NT2/D1 (cell line): Measurements from ENCODE around the gene CRISPLD2.

Experiments
- SUZ12 ChIP-seq: IDR thresholded peaks from 2 replicates; pipeline ENCODE4 v1.6.1; 2011; ENCODE audit not compliant: insufficient read length, insufficient read depth; ENCODE audit errors: extremely low read depth
- YY1 ChIP-seq: IDR thresholded peaks from 2 replicates; pipeline ENCODE4 v1.6.1; 2011; ENCODE audit not compliant: insufficient read length, insufficient read depth
- ZNF274 ChIP-seq: IDR thresholded peaks from 2 replicates; pipeline ENCODE4 v1.6.1; 2011; ENCODE audit warnings: mild to moderate bottlenecking, low read depth, low read length

GRCh38 chr16:84791501-84791900 lies 28.3 kb upstream of the CRISPLD2 start:
- TF ChIP-seq YY1 = no peak
- no peak for TF ChIP-seq ZNF274
- TF ChIP-seq SUZ12 = no peak
